NCI-H146 treated with DMSO at 0.1 percent for 48 hours (cell line): ENCODE results near the gene DLG2.
"Not testable (repeated sequence)": the region's sequence is repeated elsewhere in the genome, so short reads cannot be mapped to it uniquely, and the experiment has no call there.

ENCODE experiments used
- DNase-seq: peaks from one replicate; lab custom pipeline; 2025; ENCODE audit not compliant: unreplicated experiment; lab: John Stamatoyannopoulos, UW

The DLG2 gene

GRCh38 chr11:85249482-85249881 is 377.7 kb downstream of the DLG2 start:
- no peak for DNase-seq

GRCh38 chr11:85247797-85248196 is 379.3 kb downstream of the DLG2 start:
- DNase-seq = no peak

- DNase-seq = no peak
Observed at GRCh38 chr11:85238906-85239305, 388.2 kb downstream of the DLG2 start.

- not testable (repeated sequence) for DNase-seq
Observed at GRCh38 chr11:85238038-85238437, 389.1 kb downstream of the DLG2 start.

- no peak for DNase-seq
Observed at GRCh38 chr11:85236211-85236610, 390.9 kb downstream of the DLG2 start.

- DNase-seq = no peak
Observed at GRCh38 chr11:85232559-85232958, 394.6 kb downstream of the DLG2 start.

- no peak for DNase-seq
Observed at GRCh38 chr11:85231588-85231987, 395.6 kb downstream of the DLG2 start.

GRCh38 chr11:85229723-85230122 is 397.4 kb downstream of the DLG2 start:
- not testable (repeated sequence) for DNase-seq

GRCh38 chr11:85196968-85197367 is 430.2 kb downstream of the DLG2 start:
- DNase-seq = no peak

GRCh38 chr11:85195934-85196333 is 431.2 kb downstream of the DLG2 start:
- no peak for DNase-seq

GRCh38 chr11:85187992-85188391 is 439.2 kb downstream of the DLG2 start:
- no peak for DNase-seq

- DNase-seq = no peak
Observed at GRCh38 chr11:85184721-85185120, 442.4 kb downstream of the DLG2 start.

GRCh38 chr11:85182441-85183387 is 444.4 kb downstream of the DLG2 start:
- no peak for DNase-seq

GRCh38 chr11:85180528-85180927 is 446.6 kb downstream of the DLG2 start:
- no peak for DNase-seq

GRCh38 chr11:85171648-85172257 is 455.4 kb downstream of the DLG2 start:
- no peak for DNase-seq

- no peak for DNase-seq
Observed at GRCh38 chr11:85170184-85170583, 457.0 kb downstream of the DLG2 start.

GRCh38 chr11:85167471-85167870 is 459.7 kb downstream of the DLG2 start:
- no peak for DNase-seq

GRCh38 chr11:85167038-85167437 is 460.1 kb downstream of the DLG2 start:
- DNase-seq = no peak

- DNase-seq = no peak
Observed at GRCh38 chr11:85165819-85166218, 461.3 kb downstream of the DLG2 start.

GRCh38 chr11:85164743-85165142 is 462.4 kb downstream of the DLG2 start:
- DNase-seq = no peak

- no peak for DNase-seq
Observed at GRCh38 chr11:85154294-85154693, 472.9 kb downstream of the DLG2 start.

- no peak for DNase-seq
Observed at GRCh38 chr11:85137597-85137996, 489.5 kb downstream of the DLG2 start.
